ENCODE measurements around the gene ARSI. TPM values are rescaled to one million over a fixed set of nuclear protein-coding genes. Genes with fewer than 3 reads are reported as not detected.
A peak's percentile ranks its signal among the peaks of the same experiment; 100 is the strongest.

Gene ARSI
- total RNA-seq, 1 experiment from 2014 or later, result 0.71 TPM

- H3K4me1 Mint-ChIP-seq (ENCODE audit: low read depth, unreplicated experiment), result peaks cover 42% of the 10 kb centered on the region
Observed at GRCh38 chr5:150323092-150323491, 20.4 kb upstream of the ARSI start.

GRCh38 chr5:150322202-150322601 lies 19.5 kb upstream of the ARSI start:
- TF ChIP-seq CTCF (IDR thresholded peaks at IDR 0.05; ENCODE audit: unreplicated experiment), result no peak
- CTCF ChIA-PET, result no interaction called here
- Mint-ChIP-seq H3K4me1 (ENCODE audit: low read depth, unreplicated experiment) (peaks cover 51% of the 10 kb centered on the region), H3K27ac (ENCODE audit: unreplicated experiment) (peak overlapping the region; percentile 81), H3K9me3 (ENCODE audit: low read depth, unreplicated experiment) (peaks cover 3% of the 10 kb centered on the region), H3K4me3 (ENCODE audit: low read depth, unreplicated experiment) (no peak overlapping the region), H3K27me3 (ENCODE audit: unreplicated experiment) (no peaks in the 10 kb centered on the region), H3K36me3 (ENCODE audit: insufficient read depth, unreplicated experiment) (no peaks in the 10 kb centered on the region)
- intact Hi-C loops (cut with micrococcal nuclease; ENCODE audit: unreplicated experiment), result no loop called here
- no TSS peak for BruUV-seq (replicated peaks)
- DNase-seq, result peak; percentile 56

More at GRCh38 chr5:150323092-150323491, 20.4 kb upstream of the ARSI start:
- intact Hi-C loops (cut with micrococcal nuclease; ENCODE audit: unreplicated experiment), result no loop called here
- DNase-seq, result no peak
- TF ChIP-seq CTCF (IDR thresholded peaks at IDR 0.05; ENCODE audit: unreplicated experiment), result no peak
- Mint-ChIP-seq H3K36me3 (ENCODE audit: insufficient read depth, unreplicated experiment) (no peaks in the 10 kb centered on the region), H3K9me3 (ENCODE audit: low read depth, unreplicated experiment) (peaks cover 3% of the 10 kb centered on the region), H3K4me3 (ENCODE audit: low read depth, unreplicated experiment) (no peak overlapping the region), H3K27me3 (ENCODE audit: unreplicated experiment) (no peaks in the 10 kb centered on the region), H3K27ac (ENCODE audit: unreplicated experiment) (no peak overlapping the region)
- CTCF ChIA-PET, result no interaction called here
- BruUV-seq (replicated peaks), result no TSS peak

DNA sequence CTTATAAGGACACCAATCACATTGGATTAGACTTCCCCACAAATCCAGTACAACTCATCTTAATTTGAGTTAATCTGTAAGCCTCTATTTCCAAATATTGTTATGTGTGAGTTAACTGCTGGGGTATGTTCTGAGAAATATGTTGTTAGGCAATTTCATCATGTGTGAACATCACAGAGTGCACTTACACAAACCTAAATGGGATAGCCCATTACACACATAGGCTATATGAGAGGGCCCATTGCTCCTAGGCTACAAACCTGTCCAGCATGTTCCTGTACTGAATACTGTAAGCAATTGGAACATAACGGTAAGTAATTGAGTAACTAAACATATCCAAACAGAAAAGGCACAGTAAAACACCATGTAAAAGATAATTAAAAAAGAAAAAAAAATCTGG lies 19.1 kb upstream of the ARSI start:
- Mint-ChIP-seq H3K27me3 (ENCODE audit: unreplicated experiment) (no peaks in the 10 kb centered on the region), H3K9me3 (ENCODE audit: low read depth, unreplicated experiment) (peaks cover 3% of the 10 kb centered on the region), H3K4me3 (ENCODE audit: low read depth, unreplicated experiment) (no peak overlapping the region), H3K36me3 (ENCODE audit: insufficient read depth, unreplicated experiment) (no peaks in the 10 kb centered on the region), H3K4me1 (ENCODE audit: low read depth, unreplicated experiment) (peaks cover 55% of the 10 kb centered on the region), H3K27ac (ENCODE audit: unreplicated experiment) (peak overlapping the region; percentile 81)
- BruUV-seq (replicated peaks), result no TSS peak
- DNase-seq, result no peak
- intact Hi-C loops (cut with micrococcal nuclease; ENCODE audit: unreplicated experiment), result no loop called here
- no peak for TF ChIP-seq CTCF (IDR thresholded peaks at IDR 0.05; ENCODE audit: unreplicated experiment)
- CTCF ChIA-PET, result interaction anchor here (2.2 kb wide), 1 partner anchor 19 kb away, joined by 7 read pairs; the partner anchor contains the start of gene ARSI

GRCh38 chr5:150321211-150321610 lies 18.5 kb upstream of the ARSI start:
- CTCF ChIA-PET, result interaction anchor here (0.5 to 2.2 kb wide), 3 partner anchors 9 to 31 kb away, joined by 3 to 7 read pairs (median 3); partner anchors contain the start of gene ARSI
- H3K9me3 Mint-ChIP-seq (ENCODE audit: low read depth, unreplicated experiment), result peaks cover 3% of the 10 kb centered on the region
- BruUV-seq (replicated peaks), result no TSS peak
- H3K27me3 Mint-ChIP-seq (ENCODE audit: unreplicated experiment), result no peaks in the 10 kb centered on the region
- no peak overlapping the region for H3K4me3 Mint-ChIP-seq (ENCODE audit: low read depth, unreplicated experiment)
- H3K36me3 Mint-ChIP-seq (ENCODE audit: insufficient read depth, unreplicated experiment), result no peaks in the 10 kb centered on the region
- H3K4me1 Mint-ChIP-seq (ENCODE audit: low read depth, unreplicated experiment), result peaks cover 59% of the 10 kb centered on the region
- intact Hi-C loops (cut with micrococcal nuclease; ENCODE audit: unreplicated experiment), result no loop called here
- H3K27ac Mint-ChIP-seq (ENCODE audit: unreplicated experiment), result peak overlapping the region; percentile 81
- TF ChIP-seq CTCF (IDR thresholded peaks at IDR 0.05; ENCODE audit: unreplicated experiment), result no peak
- no peak for DNase-seq
